HG02840 (cell line): ENCODE measurements around the gene PDLIM1.

Source experiments
- ATAC-seq: cut with Tn5 transposase; IDR thresholded peaks from one replicate; pipeline ENCODE4 v1.9.1; 2021; ENCODE audit warnings: mild to moderate bottlenecking, moderate library complexity, moderate number of reproducible peaks; ENCODE audit not compliant: unreplicated experiment, low FRiP score

The PDLIM1 gene

GRCh38 chr10:95289921-95290421 lies 832 bp downstream of the PDLIM1 start:
- no peak for ATAC-seq

GRCh38 chr10:95289003-95289920 lies 1.5 kb downstream of the PDLIM1 start:
- ATAC-seq, result no peak

DNA sequence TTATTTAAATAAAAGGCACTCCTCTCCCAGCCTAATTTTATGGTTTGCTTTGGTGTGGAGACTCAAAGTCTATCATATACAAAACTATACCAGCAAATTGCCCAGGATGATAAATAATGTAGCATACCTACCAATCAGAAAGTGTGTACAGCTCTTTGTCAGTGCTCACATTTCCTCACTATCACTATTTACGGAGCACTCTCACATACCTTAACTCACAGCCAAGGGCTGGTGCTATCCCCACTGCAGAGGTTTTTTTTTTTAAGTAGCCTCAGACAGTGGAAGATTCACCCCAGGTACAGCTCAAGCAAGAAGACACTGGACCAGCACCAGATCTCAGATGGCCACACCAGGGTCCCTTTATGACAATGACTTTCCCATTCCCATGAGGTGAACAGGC lies 2.5 kb downstream of the PDLIM1 start:
- no peak for ATAC-seq

DNA sequence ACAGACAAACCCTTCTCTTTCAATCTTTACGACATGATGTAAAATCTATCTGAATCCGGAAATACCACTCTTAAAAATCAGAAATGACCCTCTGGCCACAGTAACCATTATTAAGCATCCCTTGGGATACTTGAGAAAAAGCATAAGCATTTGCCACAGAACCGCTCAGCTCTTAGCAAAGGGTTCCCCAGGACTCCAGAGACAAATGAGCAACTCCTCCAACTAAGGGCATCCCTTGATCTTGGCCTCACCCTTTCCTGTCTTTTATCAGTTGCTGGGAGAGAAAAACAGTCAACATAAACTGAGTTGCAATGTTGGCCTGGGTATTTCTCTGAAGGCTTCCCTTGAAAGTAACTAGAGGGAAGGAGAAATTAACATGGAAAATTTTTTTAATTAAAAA lies 3.5 kb downstream of the PDLIM1 start:
- ATAC-seq, result no peak

DNA sequence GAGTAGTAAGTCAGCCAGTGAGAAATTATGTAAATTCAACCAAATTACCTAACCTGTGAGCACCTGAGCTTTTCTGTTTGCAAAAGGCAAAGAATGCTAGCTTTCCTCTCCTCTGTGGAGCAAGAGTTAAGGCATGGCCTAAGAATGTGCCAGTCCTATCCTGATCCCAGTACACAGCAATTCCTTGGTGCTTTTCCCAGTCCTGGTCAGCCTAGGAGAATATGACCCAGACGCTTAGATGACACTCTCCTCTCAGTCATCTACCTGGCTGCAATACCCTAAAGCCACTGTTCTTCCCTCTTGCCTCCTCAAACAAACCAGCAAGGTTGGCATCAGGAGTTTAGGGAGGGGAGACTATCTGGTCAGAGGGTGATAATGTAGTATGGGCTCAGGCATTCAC lies 4.1 kb downstream of the PDLIM1 start:
- ATAC-seq, result no peak

DNA sequence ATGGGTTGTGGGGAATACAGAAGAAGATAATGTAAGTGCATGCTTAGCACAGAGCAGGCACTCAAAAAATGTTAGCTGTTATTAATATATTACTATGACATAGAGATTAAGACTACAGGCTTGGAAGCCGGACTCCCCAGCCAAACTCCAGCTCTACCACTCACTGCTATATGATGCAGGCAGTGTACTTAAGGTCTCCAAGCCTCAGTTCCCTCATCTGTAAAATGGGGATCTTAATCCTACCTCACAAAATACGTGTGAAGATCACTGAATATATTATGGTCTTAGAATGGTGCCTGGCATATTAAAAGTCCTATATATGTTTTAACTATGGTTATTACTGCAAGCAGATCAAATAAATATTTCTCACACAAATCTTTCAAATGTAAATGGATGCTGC lies 5.2 kb downstream of the PDLIM1 start:
- ATAC-seq, result no peak

DNA sequence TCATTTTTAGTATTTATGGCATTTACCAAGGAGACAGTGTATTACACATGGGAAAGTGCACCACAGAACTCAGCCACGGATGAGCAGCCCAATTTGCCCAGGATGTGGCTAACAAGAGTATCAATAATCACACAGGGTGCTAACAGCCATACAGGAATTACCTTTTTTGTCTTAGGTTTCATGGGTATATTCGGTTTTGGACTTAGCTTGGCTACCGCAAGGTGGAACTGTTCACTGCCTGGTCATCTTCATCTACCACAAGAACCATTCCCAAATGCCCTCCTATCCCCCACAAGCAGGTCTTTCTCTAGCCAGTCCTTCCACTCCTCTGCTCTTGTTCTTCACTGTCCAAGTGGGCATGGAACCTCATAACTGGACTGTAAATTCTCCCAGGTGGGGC lies 6.0 kb downstream of the PDLIM1 start:
- no peak for ATAC-seq

- ATAC-seq, result no peak
Observed at GRCh38 chr10:95282107-95282506, 8.7 kb downstream of the PDLIM1 start.

DNA sequence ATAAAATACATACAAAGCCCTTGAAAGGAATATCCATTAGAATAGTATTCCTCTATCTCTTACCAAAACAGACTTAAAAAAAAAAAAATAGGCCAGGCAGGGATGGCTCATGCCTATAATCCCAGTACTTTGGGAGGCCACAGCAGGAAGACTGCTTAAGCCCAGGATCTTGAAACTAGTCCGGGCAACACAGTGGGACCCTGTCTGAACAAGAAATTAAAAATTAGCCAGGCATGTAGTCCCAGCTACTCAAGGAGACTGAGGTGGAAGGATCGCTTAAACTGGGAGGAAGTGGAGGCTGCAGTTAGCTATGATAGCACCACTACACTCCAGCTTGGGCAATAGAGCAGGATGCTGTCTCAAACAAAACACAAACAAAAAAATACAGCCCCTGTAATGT lies 9.6 kb downstream of the PDLIM1 start:
- ATAC-seq, result no peak

- no peak for ATAC-seq
Observed at GRCh38 chr10:95280637-95281036, 10.2 kb downstream of the PDLIM1 start.

- ATAC-seq, result no peak
Observed at GRCh38 chr10:95279042-95279820, 11.6 kb downstream of the PDLIM1 start.

DNA sequence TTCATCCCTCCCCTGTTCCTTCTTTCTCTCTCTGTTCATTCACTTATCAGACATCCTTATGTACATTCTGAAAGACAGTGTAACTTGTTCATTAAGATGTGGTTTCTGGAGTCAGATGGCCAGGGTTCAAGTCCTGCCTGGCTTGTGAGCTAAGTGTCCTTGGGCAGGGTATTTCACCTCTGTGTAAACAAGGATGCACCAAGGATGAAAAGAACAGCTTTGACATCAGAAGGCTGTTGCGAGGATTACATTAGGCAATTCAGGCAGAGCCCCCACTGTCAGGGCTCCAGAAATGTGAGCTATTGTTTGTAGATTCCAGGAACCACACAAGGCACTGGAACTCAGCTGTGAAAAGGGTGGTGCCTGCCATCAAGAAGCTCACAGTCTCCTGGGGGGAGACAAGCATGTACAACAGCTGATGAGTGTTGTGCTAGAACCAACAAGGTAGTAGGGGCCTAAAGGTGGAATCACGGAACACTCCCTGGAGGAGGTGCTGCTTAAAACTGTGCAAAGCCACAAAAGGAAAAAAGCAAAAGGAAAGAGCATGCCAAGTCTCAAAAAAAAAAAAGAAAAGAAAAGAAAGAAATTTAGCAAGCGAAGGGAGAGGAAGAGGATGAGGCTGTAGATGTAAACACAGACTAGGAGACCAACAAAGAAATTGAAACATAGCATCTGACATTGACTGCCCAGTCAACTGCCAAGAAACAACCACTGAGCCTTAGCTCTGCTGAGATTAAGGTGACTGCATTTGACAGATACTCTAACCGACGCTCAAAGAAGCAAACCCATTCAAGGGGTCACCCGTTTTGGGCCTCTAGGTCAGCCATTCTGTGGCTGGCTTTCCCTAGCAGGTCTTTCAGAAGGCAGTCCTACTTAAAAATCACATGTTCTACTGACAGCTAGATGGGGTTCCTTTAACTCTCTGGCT lies 12.5 kb downstream of the PDLIM1 start:
- no peak for ATAC-seq

DNA sequence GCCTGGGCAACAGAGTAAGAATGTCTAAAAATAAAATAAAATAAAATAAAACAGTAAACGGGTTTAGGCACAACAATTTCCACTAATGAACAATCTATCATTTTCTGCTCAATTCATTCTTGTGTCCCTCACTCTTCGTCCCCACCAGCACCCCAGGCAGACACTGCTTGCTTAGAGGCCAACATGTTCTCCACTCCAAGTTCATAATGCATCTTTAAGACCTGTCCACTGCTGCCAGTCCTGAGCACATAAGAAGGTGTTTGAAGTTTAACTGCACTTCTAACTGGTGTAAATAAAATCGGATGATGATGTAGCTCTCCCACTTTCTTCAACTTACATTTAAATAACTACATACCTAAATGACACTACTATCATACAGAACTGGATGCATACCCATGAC lies 13.2 kb downstream of the PDLIM1 start:
- ATAC-seq, result no peak

- ATAC-seq, result no peak
Observed at GRCh38 chr10:95277201-95277570, 13.6 kb downstream of the PDLIM1 start.

- no peak for ATAC-seq
Observed at GRCh38 chr10:95276367-95277200, 14.2 kb downstream of the PDLIM1 start.

- ATAC-seq, result no peak
Observed at GRCh38 chr10:95275726-95276366, 15.0 kb downstream of the PDLIM1 start.

DNA sequence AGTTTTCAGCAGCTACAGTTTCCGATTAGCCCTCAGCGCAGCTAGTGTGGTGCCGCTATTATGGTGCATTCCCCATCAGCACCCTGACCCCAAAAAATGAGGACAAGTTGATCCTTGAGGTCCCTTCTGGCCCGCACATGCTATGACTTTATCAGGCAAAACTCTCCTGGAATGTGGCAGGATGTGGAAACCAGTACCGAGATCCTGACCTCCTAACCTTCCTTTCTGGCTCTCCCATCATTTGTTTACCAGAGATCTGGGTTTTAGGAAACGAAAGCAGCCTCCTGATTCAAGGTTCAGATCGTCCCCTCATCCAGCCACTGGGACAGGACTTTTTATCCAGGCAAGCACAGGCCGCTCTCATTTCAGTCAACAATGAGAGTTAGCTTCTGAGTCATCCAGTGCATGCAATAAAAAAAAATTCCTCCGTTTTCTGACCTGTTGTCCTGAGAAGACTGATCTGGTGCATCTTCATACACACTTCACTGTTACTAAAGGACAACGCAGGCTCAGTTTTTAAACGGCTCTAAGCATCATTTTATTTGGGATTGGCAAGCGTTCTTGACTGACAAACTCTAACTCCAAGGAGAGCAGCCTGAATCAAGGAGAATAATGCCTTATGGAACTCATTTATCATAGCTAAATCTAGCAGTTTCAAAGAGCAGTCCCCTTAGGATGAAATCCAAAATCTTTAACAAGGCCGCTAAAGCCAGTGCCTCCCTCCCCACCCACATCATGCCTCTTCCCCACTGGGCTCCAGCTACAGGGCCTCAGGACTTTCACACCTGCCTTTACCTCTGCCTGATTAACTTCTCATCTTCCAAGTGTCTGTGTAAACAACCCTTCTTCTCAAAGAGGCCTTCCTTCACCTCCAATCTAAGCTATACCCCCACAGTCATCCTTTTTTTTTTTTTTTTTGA lies 17.1 kb downstream of the PDLIM1 start:
- ATAC-seq, result no peak

DNA sequence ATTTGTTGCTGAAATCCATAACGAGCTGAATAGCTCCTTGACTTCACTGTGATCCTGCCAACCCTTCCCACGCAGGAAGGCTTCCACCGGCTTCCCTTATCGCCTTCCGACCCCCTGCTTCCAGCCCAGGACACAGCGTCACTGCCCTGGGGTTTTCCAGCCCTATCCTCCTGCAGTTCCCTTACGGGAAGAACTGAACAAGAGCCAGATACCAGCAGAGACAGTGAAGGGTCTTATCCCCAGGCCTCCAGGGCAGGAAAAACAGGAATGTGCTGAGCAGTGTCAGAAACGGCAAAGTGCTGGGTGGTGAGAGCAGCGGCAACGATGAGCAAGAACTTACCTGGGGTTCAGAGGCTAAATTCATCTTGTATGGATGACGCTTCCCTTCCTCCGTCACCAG lies 22.4 kb downstream of the PDLIM1 start:
- no peak for ATAC-seq
